GM18502 (cell line): ENCODE data around the gene ANKRD44.
A peak's percentile ranks its signal among the peaks of the same experiment; 100 is the strongest.

ENCODE experiments used
- ATAC-seq: cut with Tn5 transposase; IDR thresholded peaks from one replicate; pipeline ENCODE4 v1.9.1; 2021; ENCODE audit warnings: mild to moderate bottlenecking; ENCODE audit not compliant: unreplicated experiment, poor library complexity

ANKRD44 gene

GRCh38 chr2:197212344-197213262, 98.0 kb downstream of the ANKRD44 start:
- ATAC-seq, result no peak

- ATAC-seq, result no peak
Measured at GRCh38 chr2:197211881-197212342, 98.7 kb downstream of the ANKRD44 start.

GRCh38 chr2:197210430-197210829, 100.2 kb downstream of the ANKRD44 start:
- ATAC-seq, result no peak

GRCh38 chr2:197209742-197210408, 100.7 kb downstream of the ANKRD44 start:
- ATAC-seq, result peak; percentile 49

- peak; percentile 19 for ATAC-seq
Measured at GRCh38 chr2:197209246-197209645, 101.3 kb downstream of the ANKRD44 start.

GRCh38 chr2:197208841-197209240, 101.7 kb downstream of the ANKRD44 start:
- ATAC-seq, result no peak

GRCh38 chr2:197208024-197208423, 102.6 kb downstream of the ANKRD44 start:
- no peak for ATAC-seq

- no peak for ATAC-seq
Measured at GRCh38 chr2:197207598-197207997, 103.0 kb downstream of the ANKRD44 start.

- ATAC-seq, result no peak
Measured at GRCh38 chr2:197207106-197207505, 103.5 kb downstream of the ANKRD44 start.

- ATAC-seq, result peak; percentile 71
Measured at GRCh38 chr2:197205585-197206215, 104.9 kb downstream of the ANKRD44 start.

- ATAC-seq, result no peak
Measured at GRCh38 chr2:197204519-197205250, 105.9 kb downstream of the ANKRD44 start.

- ATAC-seq, result no peak
Measured at GRCh38 chr2:197201874-197202273, 108.7 kb downstream of the ANKRD44 start.

- no peak for ATAC-seq
Measured at GRCh38 chr2:197200762-197201058, 109.9 kb downstream of the ANKRD44 start.

GRCh38 chr2:197200051-197200761, 110.4 kb downstream of the ANKRD44 start:
- no peak for ATAC-seq

- ATAC-seq, result peak; percentile 98
Measured at GRCh38 chr2:197198890-197199289, 111.7 kb downstream of the ANKRD44 start.

GRCh38 chr2:197197895-197198311, 112.7 kb downstream of the ANKRD44 start:
- no peak for ATAC-seq

GRCh38 chr2:197196541-197197180, 113.9 kb downstream of the ANKRD44 start:
- no peak for ATAC-seq

GRCh38 chr2:197195518-197195917, 115.1 kb downstream of the ANKRD44 start:
- no peak for ATAC-seq

GRCh38 chr2:197191940-197192322, 118.6 kb downstream of the ANKRD44 start:
- peak; percentile 61 for ATAC-seq
